ENCODE data around the gene CDC34.

CDC34 gene

GRCh38 chr19:522726-523125 is 8.8 kb upstream of the CDC34 start:
- no peak for DNase-seq (ENCODE audit: low read depth)

- DNase-seq (ENCODE audit: low read depth), result no peak
Measured at GRCh38 chr19:524062-524674, 7.4 kb upstream of the CDC34 start.

- DNase-seq (ENCODE audit: low read depth), result no peak
Measured at GRCh38 chr19:525029-525428, 6.5 kb upstream of the CDC34 start.

- no peak for DNase-seq (ENCODE audit: low read depth)
Measured at GRCh38 chr19:525857-526419, 5.6 kb upstream of the CDC34 start.

- DNase-seq (ENCODE audit: low read depth), result no peak
Measured at GRCh38 chr19:530134-531008, 1.2 kb upstream of the CDC34 start.

- peak; percentile 48 for DNase-seq (ENCODE audit: low read depth)
Measured at GRCh38 chr19:531009-531752, 379 bp upstream of the CDC34 start.

- peak; percentile 58 for DNase-seq (ENCODE audit: low read depth)
Measured at GRCh38 chr19:532561-533363, 1.2 kb downstream of the CDC34 start.

- DNase-seq (ENCODE audit: low read depth), result no peak
Measured at GRCh38 chr19:533364-534058, 2.0 kb downstream of the CDC34 start.

- DNase-seq (ENCODE audit: low read depth), result no peak
Measured at GRCh38 chr19:534088-534487, 2.5 kb downstream of the CDC34 start.

- no peak for DNase-seq (ENCODE audit: low read depth)
Measured at GRCh38 chr19:535017-535835, 3.7 kb downstream of the CDC34 start.

GRCh38 chr19:536031-536880 is 4.7 kb downstream of the CDC34 start:
- DNase-seq (ENCODE audit: low read depth), result no peak

- DNase-seq (ENCODE audit: low read depth), result no peak
Measured at GRCh38 chr19:536881-537404, 5.4 kb downstream of the CDC34 start.

- no peak for DNase-seq (ENCODE audit: low read depth)
Measured at GRCh38 chr19:538641-539428, 7.3 kb downstream of the CDC34 start.

GRCh38 chr19:539429-540030 is 8.0 kb downstream of the CDC34 start:
- DNase-seq (ENCODE audit: low read depth), result no peak

GRCh38 chr19:540867-541637 is 9.5 kb downstream of the CDC34 start:
- no peak for DNase-seq (ENCODE audit: low read depth)

- DNase-seq (ENCODE audit: low read depth), result no peak
Measured at GRCh38 chr19:541699-542098, 10.1 kb downstream of the CDC34 start.

Measured in stromal cell of bone marrow (primary cell).